Measurements from ENCODE around the gene FAM8A1.

The FAM8A1 gene

DNA sequence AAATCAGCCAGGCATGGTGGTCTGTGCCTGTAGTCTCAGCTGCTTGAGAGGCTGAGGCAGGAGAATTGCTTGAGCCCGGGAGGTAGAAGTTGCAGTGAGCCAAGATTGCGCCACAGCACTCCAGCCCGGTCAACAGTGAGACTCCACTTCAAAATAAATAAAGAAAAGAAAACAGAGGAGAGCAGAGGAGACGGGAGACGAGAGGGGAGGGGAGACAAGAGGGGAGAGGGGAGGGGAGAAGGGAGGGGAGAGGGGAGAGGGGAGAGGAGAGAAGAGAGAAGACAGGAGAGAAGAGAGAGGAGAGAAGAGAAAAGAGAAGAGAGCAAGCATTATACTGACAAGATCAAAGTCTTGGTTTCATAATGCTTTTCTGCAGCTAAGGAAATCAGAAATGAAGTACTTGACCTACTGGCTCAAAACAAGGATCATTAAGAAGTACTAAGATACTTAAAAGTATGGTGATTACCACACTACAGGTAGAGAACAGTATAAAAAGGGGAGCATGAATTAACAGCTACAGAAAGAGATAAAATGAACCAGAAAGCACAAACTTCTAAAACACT, 30.5 kb downstream of the FAM8A1 start:
- Histone ChIP-seq H3K4me3 (ENCODE audit: low read length) (no peak overlapping the region), H3K27ac (ENCODE audit: low read length) (no peak overlapping the region), H3K27me3 (ENCODE audit: control insufficient read depth, insufficient read depth, low read length) (no peaks in the 10 kb centered on the region), H3K36me3 (ENCODE audit: control insufficient read depth, insufficient read depth, low read length) (peaks cover 15% of the 10 kb centered on the region; the same call in 1 of the 2 replicates), H3K4me1 (ENCODE audit: control insufficient read depth, insufficient read depth, low read length) (no peaks in the 10 kb centered on the region), H3K9me3 (ENCODE audit: control insufficient read depth, insufficient read depth, low read length) (no peaks in the 10 kb centered on the region)
- DNase-seq (ENCODE audit: low read depth, low spot score) = no peak
- no CpG with 5 or more reads among the region's 5 CpGs for WGBS (ENCODE audit: insufficient coverage, insufficient read length)

DNA sequence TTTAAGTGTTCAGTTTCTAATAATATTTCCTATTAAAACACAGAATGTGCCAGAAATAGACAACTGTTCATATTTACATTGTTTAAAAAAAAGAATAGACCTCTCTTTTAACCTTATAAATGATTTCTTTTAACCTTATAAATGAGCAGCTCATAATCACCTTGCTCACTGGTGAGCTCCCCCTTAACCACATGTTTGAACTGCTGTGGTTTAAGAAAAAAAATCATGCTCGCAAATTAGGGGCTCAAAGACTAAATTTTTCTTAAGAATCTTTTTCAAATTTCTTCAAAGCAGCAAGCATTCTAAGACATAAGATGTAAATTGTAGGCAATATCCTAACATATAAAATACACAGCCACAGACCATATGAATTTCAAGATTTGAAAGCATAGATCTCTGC, 32.8 kb downstream of the FAM8A1 start:
- Histone ChIP-seq H3K4me3 (ENCODE audit: low read length) (no peak overlapping the region), H3K27ac (ENCODE audit: low read length) (no peak overlapping the region), H3K27me3 (ENCODE audit: control insufficient read depth, insufficient read depth, low read length) (no peaks in the 10 kb centered on the region), H3K4me1 (ENCODE audit: control insufficient read depth, insufficient read depth, low read length) (no peaks in the 10 kb centered on the region), H3K9me3 (ENCODE audit: control insufficient read depth, insufficient read depth, low read length) (no peaks in the 10 kb centered on the region), H3K36me3 (ENCODE audit: control insufficient read depth, insufficient read depth, low read length) (peaks cover 15% of the 10 kb centered on the region; the same call in 1 of the 2 replicates)
- WGBS (ENCODE audit: insufficient coverage, insufficient read length) = no CpG with 5 or more reads among the region's 1 CpG
- no peak for DNase-seq (ENCODE audit: low read depth, low spot score)

DNA sequence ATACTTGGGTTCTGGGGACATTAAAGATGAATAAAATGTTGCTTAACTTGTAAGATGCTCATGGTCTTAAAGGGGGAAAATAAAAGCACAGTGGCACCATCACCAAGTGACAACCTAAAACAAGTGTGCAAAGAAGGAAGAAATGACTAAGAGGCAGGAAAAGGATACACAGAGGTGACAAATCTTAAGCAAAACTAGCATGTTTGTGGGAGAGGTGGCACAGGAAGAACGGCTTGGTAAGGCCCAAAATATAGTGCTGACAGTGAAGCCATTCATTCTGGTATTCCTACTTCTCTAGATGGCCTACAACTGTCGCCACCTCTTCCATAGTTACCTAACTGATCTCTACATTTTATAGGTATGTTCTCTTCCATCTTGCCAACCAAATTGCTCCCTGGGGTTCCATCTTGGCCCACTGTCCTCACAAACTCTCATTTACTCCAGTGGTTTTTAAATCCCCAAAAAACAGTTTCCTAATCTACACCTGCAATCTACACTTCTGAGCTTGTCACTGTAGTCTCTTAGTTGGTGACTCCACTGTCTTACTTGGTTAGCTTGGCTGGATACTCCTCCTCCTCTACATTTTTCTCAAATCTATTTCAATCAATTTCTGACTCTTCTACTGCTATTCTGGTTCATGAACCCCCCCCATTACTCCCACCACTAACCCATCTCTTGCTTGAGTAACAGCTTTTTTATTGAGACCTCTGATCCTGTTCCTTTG, 33.5 kb downstream of the FAM8A1 start:
- H3K36me3 ChIP-seq (ENCODE audit: control insufficient read depth, insufficient read depth, low read length) = peaks cover 13% of the 10 kb centered on the region; the same call in 1 of the 2 replicates
- no peak for DNase-seq (ENCODE audit: low read depth, low spot score)
- WGBS (ENCODE audit: insufficient coverage, insufficient read length) = no CpG with 5 or more reads among the region's 2 CpGs
- H3K4me1 ChIP-seq (ENCODE audit: control insufficient read depth, insufficient read depth, low read length) = no peaks in the 10 kb centered on the region
- no peaks in the 10 kb centered on the region for H3K27me3 ChIP-seq (ENCODE audit: control insufficient read depth, insufficient read depth, low read length)
- H3K27ac ChIP-seq (ENCODE audit: low read length) = no peak overlapping the region
- H3K4me3 ChIP-seq (ENCODE audit: low read length) = no peak overlapping the region
- no peaks in the 10 kb centered on the region for H3K9me3 ChIP-seq (ENCODE audit: control insufficient read depth, insufficient read depth, low read length)

DNA sequence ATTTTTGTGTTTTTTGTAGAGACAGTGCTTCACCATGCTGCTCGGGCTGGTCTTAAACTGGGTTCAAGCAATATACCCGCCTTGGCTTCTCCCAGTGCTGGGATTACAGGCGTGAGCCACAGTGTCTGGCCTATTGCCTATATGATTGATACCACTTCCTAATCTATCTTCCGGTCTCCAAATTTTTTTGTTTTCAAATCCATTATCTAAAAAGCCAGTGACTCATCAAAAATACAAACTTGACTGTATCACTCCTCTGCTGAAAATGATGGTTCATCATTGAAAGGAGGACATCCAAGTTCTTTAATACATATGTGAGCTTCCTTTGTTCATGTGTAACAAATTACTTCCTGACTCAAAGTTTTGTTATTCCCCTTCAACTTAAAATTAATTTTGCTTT, 35.5 kb downstream of the FAM8A1 start:
- H3K36me3 ChIP-seq (ENCODE audit: control insufficient read depth, insufficient read depth, low read length) = peaks cover 10% of the 10 kb centered on the region; the same call in 1 of the 2 replicates

DNA sequence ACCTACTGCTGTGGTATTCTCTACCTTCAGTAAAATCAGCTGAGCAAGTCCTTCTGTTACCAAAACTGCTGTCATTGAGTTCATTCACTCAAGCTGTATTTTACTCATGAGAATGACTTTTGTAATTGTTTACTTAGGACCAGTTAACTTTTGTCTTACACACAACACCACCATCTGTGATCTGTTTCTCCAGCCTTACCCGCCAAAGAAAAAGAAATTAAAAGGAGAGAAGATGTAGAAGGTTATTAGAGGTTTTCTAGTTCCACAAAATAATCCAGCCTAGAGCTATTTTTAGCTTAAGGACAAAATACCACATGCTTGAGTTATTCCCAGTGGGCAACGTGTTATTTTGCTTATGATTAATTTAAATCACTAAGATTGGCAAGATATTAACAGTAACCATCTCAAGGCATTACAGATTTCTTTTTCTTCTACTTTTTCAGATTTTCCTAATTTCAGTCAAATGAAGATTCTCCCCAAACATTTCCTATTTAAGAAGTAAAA, 38.2 kb downstream of the FAM8A1 start:
- WGBS (ENCODE audit: insufficient coverage, insufficient read length) = no CpG with 5 or more reads among the region's 2 CpGs
- Histone ChIP-seq H3K4me1 (ENCODE audit: control insufficient read depth, insufficient read depth, low read length) (no peaks in the 10 kb centered on the region), H3K36me3 (ENCODE audit: control insufficient read depth, insufficient read depth, low read length) (peaks cover 14% of the 10 kb centered on the region; the same call in 1 of the 2 replicates), H3K27me3 (ENCODE audit: control insufficient read depth, insufficient read depth, low read length) (no peaks in the 10 kb centered on the region), H3K9me3 (ENCODE audit: control insufficient read depth, insufficient read depth, low read length) (no peaks in the 10 kb centered on the region), H3K4me3 (ENCODE audit: low read length) (no peak overlapping the region), H3K27ac (ENCODE audit: low read length) (no peak overlapping the region)
- no peak for DNase-seq (ENCODE audit: low read depth, low spot score)

More for the DNA sequence above, 35.5 kb downstream of the FAM8A1 start:
- no peak for DNase-seq (ENCODE audit: low read depth, low spot score)
- H3K9me3 ChIP-seq (ENCODE audit: control insufficient read depth, insufficient read depth, low read length) = no peaks in the 10 kb centered on the region
- no peak overlapping the region for H3K27ac ChIP-seq (ENCODE audit: low read length)
- no peaks in the 10 kb centered on the region for H3K27me3 ChIP-seq (ENCODE audit: control insufficient read depth, insufficient read depth, low read length)
- H3K4me3 ChIP-seq (ENCODE audit: low read length) = no peak overlapping the region
- H3K4me1 ChIP-seq (ENCODE audit: control insufficient read depth, insufficient read depth, low read length) = no peaks in the 10 kb centered on the region
- WGBS (ENCODE audit: insufficient coverage, insufficient read length) = no CpG with 5 or more reads among the region's 4 CpGs

DNA sequence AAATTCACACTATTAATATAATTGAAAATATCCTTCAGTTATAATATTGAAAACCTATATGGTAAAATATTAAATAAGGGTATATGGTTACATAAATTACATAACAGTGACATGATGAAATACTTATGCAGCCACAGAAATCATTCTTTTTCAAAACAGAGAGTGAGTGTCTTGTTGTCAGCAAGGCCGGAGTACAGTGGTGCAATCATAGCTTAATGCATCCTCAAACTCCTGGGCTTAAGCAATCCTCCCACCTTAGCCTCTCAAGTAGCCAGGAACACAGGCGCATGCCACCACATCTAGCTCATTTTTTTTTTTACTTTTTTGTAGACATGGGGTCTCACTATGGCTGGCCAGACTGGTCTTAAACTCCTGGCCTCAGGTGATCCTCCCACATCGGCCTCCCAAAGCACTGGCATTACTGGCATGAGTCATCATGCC, 40.4 kb downstream of the FAM8A1 start:
- Histone ChIP-seq H3K9me3 (ENCODE audit: control insufficient read depth, insufficient read depth, low read length) (no peaks in the 10 kb centered on the region), H3K4me3 (ENCODE audit: low read length) (no peak overlapping the region), H3K4me1 (ENCODE audit: control insufficient read depth, insufficient read depth, low read length) (no peaks in the 10 kb centered on the region), H3K27ac (ENCODE audit: low read length) (no peak overlapping the region), H3K27me3 (ENCODE audit: control insufficient read depth, insufficient read depth, low read length) (no peaks in the 10 kb centered on the region), H3K36me3 (ENCODE audit: control insufficient read depth, insufficient read depth, low read length) (peaks cover 19% of the 10 kb centered on the region; the same call in 1 of the 2 replicates)
- no peak for DNase-seq (ENCODE audit: low read depth, low spot score)
- WGBS (ENCODE audit: insufficient coverage, insufficient read length) = no CpG with 5 or more reads among the region's 3 CpGs

DNA sequence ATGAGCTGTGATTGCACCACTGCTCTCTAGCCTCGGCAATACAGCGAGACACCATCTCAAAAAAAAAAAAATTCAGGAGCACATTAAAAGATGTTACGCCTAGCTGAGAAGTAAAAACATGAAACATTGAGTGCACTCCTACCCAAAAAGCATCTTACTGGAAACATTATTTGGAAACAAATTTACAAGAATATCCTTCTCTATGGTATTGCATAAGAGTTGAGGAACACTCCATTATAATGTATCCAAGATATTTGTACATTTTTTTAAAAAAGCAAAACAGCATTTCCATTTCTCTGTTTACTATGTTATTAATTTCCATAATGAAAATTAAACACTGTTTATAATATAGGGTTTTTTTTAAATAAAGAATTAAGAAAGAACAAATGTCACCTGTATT, 48.6 kb downstream of the FAM8A1 start:
- no peak for DNase-seq (ENCODE audit: low read depth, low spot score)
- no peaks in the 10 kb centered on the region for H3K9me3 ChIP-seq (ENCODE audit: control insufficient read depth, insufficient read depth, low read length)
- WGBS (ENCODE audit: insufficient coverage, insufficient read length) = no CpG with 5 or more reads among the region's 3 CpGs
- H3K4me3 ChIP-seq (ENCODE audit: low read length) = no peak overlapping the region
- H3K27ac ChIP-seq (ENCODE audit: low read length) = no peak overlapping the region
- H3K36me3 ChIP-seq (ENCODE audit: control insufficient read depth, insufficient read depth, low read length) = peaks cover 7% of the 10 kb centered on the region; the same call in 1 of the 2 replicates
- H3K4me1 ChIP-seq (ENCODE audit: control insufficient read depth, insufficient read depth, low read length) = no peaks in the 10 kb centered on the region
- H3K27me3 ChIP-seq (ENCODE audit: control insufficient read depth, insufficient read depth, low read length) = no peaks in the 10 kb centered on the region

DNA sequence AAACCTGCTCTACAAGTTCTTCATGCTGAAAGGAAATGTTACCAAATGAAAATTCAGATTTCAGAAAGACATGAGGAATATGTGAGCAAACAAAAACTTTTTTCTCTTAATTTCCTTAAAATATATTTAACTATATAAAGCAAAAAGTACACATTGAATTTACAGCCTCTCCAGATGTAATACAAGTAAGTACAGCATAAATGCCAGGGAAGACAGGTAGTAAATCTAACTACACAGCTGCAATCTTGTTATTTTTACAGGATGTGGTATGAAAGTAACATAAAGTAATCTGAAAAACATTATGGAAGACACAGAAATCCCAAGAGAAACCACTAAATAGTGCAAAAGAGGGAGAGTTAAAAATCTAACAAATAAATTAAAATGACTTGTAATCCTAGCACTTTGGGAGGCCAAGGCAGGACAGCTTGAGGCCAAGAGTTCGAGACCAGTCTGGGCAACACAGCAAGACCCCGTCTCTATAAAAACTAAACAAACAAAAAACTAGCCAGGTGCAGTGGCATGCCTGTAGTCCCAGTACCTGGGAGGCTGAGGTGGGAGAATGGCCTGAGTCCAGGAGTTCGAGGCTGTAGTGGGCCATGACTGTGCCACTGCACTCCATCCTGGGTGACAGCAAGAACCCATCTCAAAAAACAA, 50.7 kb downstream of the FAM8A1 start:
- H3K36me3 ChIP-seq (ENCODE audit: control insufficient read depth, insufficient read depth, low read length) = no peaks in the 10 kb centered on the region; the same call in 1 of the 2 replicates
- no peak overlapping the region for H3K27ac ChIP-seq (ENCODE audit: low read length)
- H3K4me1 ChIP-seq (ENCODE audit: control insufficient read depth, insufficient read depth, low read length) = no peaks in the 10 kb centered on the region
- WGBS (ENCODE audit: insufficient coverage, insufficient read length) = no CpG with 5 or more reads among the region's 3 CpGs
- H3K4me3 ChIP-seq (ENCODE audit: low read length) = no peak overlapping the region
- no peak for DNase-seq (ENCODE audit: low read depth, low spot score)
- H3K9me3 ChIP-seq (ENCODE audit: control insufficient read depth, insufficient read depth, low read length) = no peaks in the 10 kb centered on the region
- H3K27me3 ChIP-seq (ENCODE audit: control insufficient read depth, insufficient read depth, low read length) = no peaks in the 10 kb centered on the region

DNA sequence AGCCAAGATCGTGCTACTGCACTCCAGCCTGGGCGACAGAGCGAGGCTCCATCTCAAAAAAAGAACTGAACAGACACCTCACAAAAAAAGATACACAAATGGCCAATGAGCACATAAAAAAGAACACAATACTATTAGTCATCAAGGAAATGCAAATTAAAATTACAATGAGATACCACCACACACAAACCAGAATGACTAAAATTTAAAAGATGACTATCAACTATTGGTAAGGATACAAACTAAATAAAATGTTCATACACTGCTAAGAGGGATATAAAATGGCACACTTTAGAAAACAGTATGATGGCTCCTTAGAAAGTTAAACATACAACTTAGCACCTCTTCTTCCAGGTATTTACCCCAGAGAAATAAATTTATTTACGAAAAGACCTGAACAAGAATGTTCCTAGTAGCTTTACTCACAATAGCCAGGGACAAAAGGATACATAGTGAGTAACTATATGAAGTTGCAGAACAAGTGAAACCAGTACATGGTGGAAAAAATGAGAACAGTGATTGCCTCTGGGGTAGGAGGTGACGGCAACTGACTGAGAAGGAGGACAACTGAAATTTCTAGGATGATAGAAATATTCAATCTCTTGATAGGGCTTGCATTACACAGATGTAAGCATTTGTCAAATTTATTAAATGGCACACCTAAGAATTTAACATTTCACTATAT, 53.2 kb downstream of the FAM8A1 start:
- Histone ChIP-seq H3K4me1 (ENCODE audit: control insufficient read depth, insufficient read depth, low read length) (no peaks in the 10 kb centered on the region), H3K36me3 (ENCODE audit: control insufficient read depth, insufficient read depth, low read length) (no peaks in the 10 kb centered on the region; the same call in 1 of the 2 replicates), H3K9me3 (ENCODE audit: control insufficient read depth, insufficient read depth, low read length) (no peaks in the 10 kb centered on the region), H3K27me3 (ENCODE audit: control insufficient read depth, insufficient read depth, low read length) (no peaks in the 10 kb centered on the region), H3K4me3 (ENCODE audit: low read length) (no peak overlapping the region), H3K27ac (ENCODE audit: low read length) (no peak overlapping the region)
- no peak for DNase-seq (ENCODE audit: low read depth, low spot score)
- WGBS (ENCODE audit: insufficient coverage, insufficient read length) = no CpG with 5 or more reads among the region's 5 CpGs

DNA sequence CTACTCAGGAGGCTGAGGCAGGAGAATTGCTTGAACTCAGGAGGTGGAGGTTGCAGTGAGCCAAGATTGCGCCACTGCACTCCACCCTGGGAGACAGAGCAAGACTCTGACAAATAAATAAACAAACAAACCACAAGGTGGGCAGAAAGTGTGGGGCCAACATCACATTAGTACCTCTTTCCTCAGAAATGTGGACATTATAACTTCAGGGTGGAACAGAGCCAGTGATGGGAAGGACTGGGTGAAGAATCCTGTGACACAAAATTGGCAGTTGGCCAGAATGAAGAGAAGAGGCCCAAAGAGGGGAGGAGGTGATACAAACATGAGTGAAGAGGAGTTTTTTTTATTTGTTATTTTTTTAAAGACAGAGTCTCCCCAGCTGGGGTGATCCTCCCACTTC, 56.0 kb downstream of the FAM8A1 start:
- Histone ChIP-seq H3K27ac (ENCODE audit: low read length) (no peak overlapping the region), H3K4me3 (ENCODE audit: low read length) (no peak overlapping the region), H3K27me3 (ENCODE audit: control insufficient read depth, insufficient read depth, low read length) (no peaks in the 10 kb centered on the region), H3K9me3 (ENCODE audit: control insufficient read depth, insufficient read depth, low read length) (no peaks in the 10 kb centered on the region), H3K4me1 (ENCODE audit: control insufficient read depth, insufficient read depth, low read length) (no peaks in the 10 kb centered on the region), H3K36me3 (ENCODE audit: control insufficient read depth, insufficient read depth, low read length) (peaks cover 3% of the 10 kb centered on the region; the same call in 1 of the 2 replicates)
- WGBS (ENCODE audit: insufficient coverage, insufficient read length) = no CpG with 5 or more reads among the region's 1 CpG
- no peak for DNase-seq (ENCODE audit: low read depth, low spot score)
